ENCODE measurements around the gene LRP10. TPM values are rescaled to one million over a fixed set of nuclear protein-coding genes. Genes with fewer than 3 reads are reported as not detected.
A peak's percentile ranks its signal among the peaks of the same experiment; 100 is the strongest.

LRP10 gene
- total RNA-seq, 1 experiment from 2014 or later, result 78.3 TPM

DNA sequence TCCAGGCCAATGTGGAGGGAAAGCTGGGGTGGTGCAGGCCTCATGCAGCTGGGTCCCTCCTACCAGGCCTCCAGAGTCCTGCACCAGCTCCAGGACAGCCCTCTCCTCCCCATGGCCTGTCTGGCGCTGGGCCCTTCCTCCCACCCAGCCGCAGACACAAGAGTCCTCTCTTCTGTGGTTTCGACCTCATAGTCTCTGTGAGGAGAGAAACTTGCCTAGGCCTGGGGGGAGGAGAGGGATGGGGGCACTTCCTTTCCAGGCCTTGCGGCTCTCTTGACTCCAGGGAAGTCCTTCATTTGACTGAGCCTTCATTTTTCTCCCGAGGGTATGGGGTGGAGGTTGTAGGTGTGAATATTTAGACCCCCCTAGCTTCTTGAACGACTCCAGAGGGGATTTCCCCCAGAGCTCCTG lies 32.9 kb upstream of the LRP10 start:
- no peaks in the 10 kb centered on the region; the same call in none of the 2 replicates for H3K4me1 ChIP-seq (ENCODE audit: control insufficient read depth, insufficient read depth, low read length)
- CTCF ChIA-PET, result interaction anchor here (1.0 kb wide), 1 partner anchor 14 kb away, joined by 3 read pairs; no protein-coding TSS in a partner anchor
- POLR2A ChIA-PET, result interaction anchor here (0.7 kb wide), 1 partner anchor 250 kb away, joined by 3 read pairs; no protein-coding TSS in a partner anchor
- no TSS peak for BruUV-seq (replicated peaks)
- no peak for TF ChIP-seq CTCF (IDR thresholded peaks at IDR 0.05)
- no peak for TF ChIP-seq TCF7L2 (IDR thresholded peaks at IDR 0.05; ENCODE audit: low read depth, low read length)
- TF ChIP-seq, protein P1, sequence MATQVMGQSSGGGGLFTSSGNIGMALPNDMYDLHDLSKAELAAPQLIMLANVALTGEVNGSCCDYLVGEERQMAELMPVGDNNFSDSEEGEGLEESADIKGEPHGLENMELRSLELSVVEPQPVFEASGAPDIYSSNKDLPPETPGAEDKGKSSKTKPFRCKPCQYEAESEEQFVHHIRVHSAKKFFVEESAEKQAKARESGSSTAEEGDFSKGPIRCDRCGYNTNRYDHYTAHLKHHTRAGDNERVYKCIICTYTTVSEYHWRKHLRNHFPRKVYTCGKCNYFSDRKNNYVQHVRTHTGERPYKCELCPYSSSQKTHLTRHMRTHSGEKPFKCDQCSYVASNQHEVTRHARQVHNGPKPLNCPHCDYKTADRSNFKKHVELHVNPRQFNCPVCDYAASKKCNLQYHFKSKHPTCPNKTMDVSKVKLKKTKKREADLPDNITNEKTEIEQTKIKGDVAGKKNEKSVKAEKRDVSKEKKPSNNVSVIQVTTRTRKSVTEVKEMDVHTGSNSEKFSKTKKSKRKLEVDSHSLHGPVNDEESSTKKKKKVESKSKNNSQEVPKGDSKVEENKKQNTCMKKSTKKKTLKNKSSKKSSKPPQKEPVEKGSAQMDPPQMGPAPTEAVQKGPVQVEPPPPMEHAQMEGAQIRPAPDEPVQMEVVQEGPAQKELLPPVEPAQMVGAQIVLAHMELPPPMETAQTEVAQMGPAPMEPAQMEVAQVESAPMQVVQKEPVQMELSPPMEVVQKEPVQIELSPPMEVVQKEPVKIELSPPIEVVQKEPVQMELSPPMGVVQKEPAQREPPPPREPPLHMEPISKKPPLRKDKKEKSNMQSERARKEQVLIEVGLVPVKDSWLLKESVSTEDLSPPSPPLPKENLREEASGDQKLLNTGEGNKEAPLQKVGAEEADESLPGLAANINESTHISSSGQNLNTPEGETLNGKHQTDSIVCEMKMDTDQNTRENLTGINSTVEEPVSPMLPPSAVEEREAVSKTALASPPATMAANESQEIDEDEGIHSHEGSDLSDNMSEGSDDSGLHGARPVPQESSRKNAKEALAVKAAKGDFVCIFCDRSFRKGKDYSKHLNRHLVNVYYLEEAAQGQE (IDR thresholded peaks at IDR 0.05; ENCODE audit: insufficient read depth in 1 of 2, low read depth in 2 of 2, low read length in 1 of 2), result no peak
- no peak for TF ChIP-seq POLR2AphosphoS5 (IDR thresholded peaks at IDR 0.05; ENCODE audit: low read depth, low read length)
- TF ChIP-seq SIN3A (IDR thresholded peaks at IDR 0.05; ENCODE audit: borderline replicate concordance, insufficient read depth, low read depth, low read length), result no peak
- H3K4me3 ChIP-seq (ENCODE audit: low read depth in 2 of 2, low read length in 2 of 2), result peak overlapping the region in 1 of 2 experiments; percentile 62; a peak in 2 of 4 replicates
- peaks cover 2% of the 10 kb centered on the region; the same call in 1 of the 2 replicates for H3K36me3 ChIP-seq (ENCODE audit: control insufficient read depth, insufficient read depth, low read length)
- H3K27ac ChIP-seq (ENCODE audit: low read length), result no peak overlapping the region; the same call in 1 of the 2 replicates
- ATAC-seq, result no peak
- in situ Hi-C loops (cut with HindIII; ENCODE audit: low pct_unique_long_range_greater_than_20kb, low sequenced_read_pairs), result no loop called here
- DNase-seq (ENCODE audit: low read depth, low spot score), result no peak
- H3K9me3 ChIP-seq (ENCODE audit: control insufficient read depth, insufficient read depth, low read depth, low read length), result no peaks in the 10 kb centered on the region
- no peaks in the 10 kb centered on the region for H3K27me3 ChIP-seq (ENCODE audit: control insufficient read depth, insufficient read depth, low read length)
- intact Hi-C loops (cut with micrococcal nuclease; ENCODE audit: unreplicated experiment), result no loop called here

- no peak for DNase-seq (ENCODE audit: low read depth, low spot score)
- in situ Hi-C loops (cut with HindIII; ENCODE audit: low pct_unique_long_range_greater_than_20kb, low sequenced_read_pairs), result no loop called here
Measured at GRCh38 chr14:22839159-22839779, 32.3 kb upstream of the LRP10 start.

More at GRCh38 chr14:22839159-22839779, 32.3 kb upstream of the LRP10 start:
- no peak for ATAC-seq
- no peaks in the 10 kb centered on the region for H3K27me3 ChIP-seq (ENCODE audit: control insufficient read depth, insufficient read depth, low read length)
- ChIA-PET CTCF (interaction anchor here (1.0 kb wide), 1 partner anchor 13 kb away, joined by 3 read pairs; no protein-coding TSS in a partner anchor), POLR2A (no interaction called here)
- intact Hi-C loops (cut with micrococcal nuclease; ENCODE audit: unreplicated experiment), result no loop called here
- H3K9me3 ChIP-seq (ENCODE audit: control insufficient read depth, insufficient read depth, low read depth, low read length), result no peaks in the 10 kb centered on the region
- TF ChIP-seq, protein P1 (IDR thresholded peaks at IDR 0.05; ENCODE audit: insufficient read depth in 1 of 2, low read depth in 2 of 2, low read length in 1 of 2), result no peak
- no peak for TF ChIP-seq TCF7L2 (IDR thresholded peaks at IDR 0.05; ENCODE audit: low read depth, low read length)
- no peak for TF ChIP-seq CTCF (IDR thresholded peaks at IDR 0.05)
- no peak for TF ChIP-seq SIN3A (IDR thresholded peaks at IDR 0.05; ENCODE audit: borderline replicate concordance, insufficient read depth, low read depth, low read length)
- TF ChIP-seq POLR2AphosphoS5 (IDR thresholded peaks at IDR 0.05; ENCODE audit: low read depth, low read length), result no peak
- no peak overlapping the region for H3K27ac ChIP-seq (ENCODE audit: low read length)
- no peaks in the 10 kb centered on the region for H3K36me3 ChIP-seq (ENCODE audit: control insufficient read depth, insufficient read depth, low read length)
- no peak overlapping the region for H3K4me3 ChIP-seq (ENCODE audit: low read depth in 2 of 2, low read length in 2 of 2)
- no peaks in the 10 kb centered on the region; the same call in none of the 2 replicates for H3K4me1 ChIP-seq (ENCODE audit: control insufficient read depth, insufficient read depth, low read length)
- no TSS peak for BruUV-seq (replicated peaks)

Measured in Panc1 (cell line).